Measurements from ENCODE around the gene CEMIP. TPM values are rescaled to one million over a fixed set of nuclear protein-coding genes. Genes with fewer than 3 reads are reported as not detected.

CEMIP gene
- total and polyA plus RNA-seq, 10 of the 15 experiments (the other 5 are each of a cell fraction or from before 2014, with no cell fraction given) = 0.01 to 0.44 (median 0.16) TPM; not detected in 6

- Histone ChIP-seq H3K27me3 (replicated peaks in 1 of 2; ENCODE audit: control insufficient read depth in 2 of 2, insufficient read depth in 2 of 2, low read length in 1 of 2) (no peaks in the 10 kb centered on the region), H3K79me2 (ENCODE audit: control insufficient read depth, insufficient read depth, low read length) (no peaks in the 10 kb centered on the region), H3K4me2 (ENCODE audit: control insufficient read depth, insufficient read depth) (no peak overlapping the region), H4K20me1 (ENCODE audit: control insufficient read depth, insufficient read depth) (no peaks in the 10 kb centered on the region), H3K27ac (ENCODE audit: control insufficient read depth, insufficient read depth) (no peak overlapping the region), H3K9ac (ENCODE audit: control insufficient read depth, insufficient read depth, low read length) (no peak overlapping the region), H3K9me3 (replicated peaks; ENCODE audit: control insufficient read depth, insufficient read depth, low read length) (no peaks in the 10 kb centered on the region), H2AFZ (ENCODE audit: control insufficient read depth, low read depth, low read length) (no peak overlapping the region), H3K36me3 (ENCODE audit: control insufficient read depth in 2 of 2, insufficient read depth in 2 of 2, low read length in 1 of 2) (no peaks in the 10 kb centered on the region; a peak in 1 of 4 replicates), H3K4me3 (no peak overlapping the region), H3K4me1 (ENCODE audit: control insufficient read depth, insufficient read depth, low read length) (no peaks in the 10 kb centered on the region)
- DNase-seq (ENCODE audit: low read depth, low spot score) = no peak
- SMC1A ChIA-PET (ENCODE audit: uncharacterized antibody, unreplicated experiment) = interaction anchor here (0.8 to 4.3 kb wide), 3 partner anchors 191 to 511 kb away, joined by 4 to 18 read pairs (median 14); no protein-coding TSS in a partner anchor
- no peak for FAIRE-seq
- no TSS peak for BruUV-seq (replicated peaks)
- WGBS (ENCODE audit: insufficient coverage, insufficient replicate concordance, low lambda C conversion rate, missing lambda C conversion rate) = 81% methylated on average over 3 of the region's 3 CpGs
- CTCF ChIA-PET = interaction anchor here (0.6 to 4.1 kb wide), 10 partner anchors 8 to 544 kb away, joined by 3 to 28 read pairs (median 4); no protein-coding TSS in a partner anchor
- intact Hi-C loops (cut with micrococcal nuclease; ENCODE audit: unreplicated experiment) (no loop called here), in situ Hi-C loops (cut with MboI) (no loop called here)
- POLR2A ChIA-PET = no interaction called here
- ATAC-seq = no peak
- RAD21 ChIA-PET (ENCODE audit: unreplicated experiment) = interaction anchor here (1.0 to 3.8 kb wide), 4 partner anchors 10 to 191 kb away, joined by 3 to 23 read pairs (median 6); no protein-coding TSS in a partner anchor
- no peak for TF ChIP-seq JUND (IDR thresholded peaks at IDR 0.05; ENCODE audit: low read depth, low read length)
- TF ChIP-seq, protein P1, sequence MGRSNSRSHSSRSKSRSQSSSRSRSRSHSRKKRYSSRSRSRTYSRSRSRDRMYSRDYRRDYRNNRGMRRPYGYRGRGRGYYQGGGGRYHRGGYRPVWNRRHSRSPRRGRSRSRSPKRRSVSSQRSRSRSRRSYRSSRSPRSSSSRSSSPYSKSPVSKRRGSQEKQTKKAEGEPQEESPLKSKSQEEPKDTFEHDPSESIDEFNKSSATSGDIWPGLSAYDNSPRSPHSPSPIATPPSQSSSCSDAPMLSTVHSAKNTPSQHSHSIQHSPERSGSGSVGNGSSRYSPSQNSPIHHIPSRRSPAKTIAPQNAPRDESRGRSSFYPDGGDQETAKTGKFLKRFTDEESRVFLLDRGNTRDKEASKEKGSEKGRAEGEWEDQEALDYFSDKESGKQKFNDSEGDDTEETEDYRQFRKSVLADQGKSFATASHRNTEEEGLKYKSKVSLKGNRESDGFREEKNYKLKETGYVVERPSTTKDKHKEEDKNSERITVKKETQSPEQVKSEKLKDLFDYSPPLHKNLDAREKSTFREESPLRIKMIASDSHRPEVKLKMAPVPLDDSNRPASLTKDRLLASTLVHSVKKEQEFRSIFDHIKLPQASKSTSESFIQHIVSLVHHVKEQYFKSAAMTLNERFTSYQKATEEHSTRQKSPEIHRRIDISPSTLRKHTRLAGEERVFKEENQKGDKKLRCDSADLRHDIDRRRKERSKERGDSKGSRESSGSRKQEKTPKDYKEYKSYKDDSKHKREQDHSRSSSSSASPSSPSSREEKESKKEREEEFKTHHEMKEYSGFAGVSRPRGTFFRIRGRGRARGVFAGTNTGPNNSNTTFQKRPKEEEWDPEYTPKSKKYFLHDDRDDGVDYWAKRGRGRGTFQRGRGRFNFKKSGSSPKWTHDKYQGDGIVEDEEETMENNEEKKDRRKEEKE (IDR thresholded peaks at IDR 0.05) = no peak
- TF ChIP-seq MEF2B (IDR thresholded peaks at IDR 0.05; ENCODE audit: partially characterized antibody, poor library complexity, severe bottlenecking) = no peak
- TF ChIP-seq ZNF24 (IDR thresholded peaks at IDR 0.05) = no peak
- TF ChIP-seq CREM (IDR thresholded peaks at IDR 0.05; ENCODE audit: low read depth) = no peak
- TF ChIP-seq MTA2 (IDR thresholded peaks at IDR 0.05; ENCODE audit: low read depth) = no peak
- TF ChIP-seq YY1 (IDR thresholded peaks at IDR 0.05; ENCODE audit: low read depth, low read length) = no peak
- no peak for TF ChIP-seq PAX5 (IDR thresholded peaks at IDR 0.05; ENCODE audit: borderline replicate concordance, low read depth, low read length)
- no peak for TF ChIP-seq HDGF (IDR thresholded peaks at IDR 0.05)
- no peak for TF ChIP-seq PKNOX1 (IDR thresholded peaks at IDR 0.05)
- TF ChIP-seq RCOR1 (conservative IDR thresholded peaks at IDR 0.05; ENCODE audit: low read depth, low read length) = no peak
- no peak for TF ChIP-seq KLF5 (IDR thresholded peaks at IDR 0.05; ENCODE audit: partially characterized antibody)
- no peak for TF ChIP-seq NR2C1 (IDR thresholded peaks at IDR 0.05)
- no peak for TF ChIP-seq ZNF592 (IDR thresholded peaks at IDR 0.05)
- no peak for TF ChIP-seq EP300 (IDR thresholded peaks at IDR 0.05; ENCODE audit: borderline replicate concordance in 1 of 2, control insufficient read depth in 1 of 2, low read depth in 2 of 2, low read length in 2 of 2)
Observed at GRCh38 chr15:80967451-80967850, 188.3 kb downstream of the CEMIP start.

Measured in GM12878 (cell line).